Body of pancreas (tissue), 4 donors: ENCODE measurements around the gene MYO18B. TPM values are rescaled to one million over a fixed set of nuclear protein-coding genes. Genes with fewer than 3 reads are reported as not detected.

Source experiments
- ATAC-seq: fragments of 150-250 bp; one replicate; pipeline ENCODE4 v1.9.1; 2016
- DNase-seq, 4 donors: peaks; one replicate each; pipeline ENCODE4 v3.0.0-alpha.2; 2019
- H3K27ac ChIP-seq, 4 donors: fragments of 200-600 bp; sonication (generic); 1 replicate in 3 of 4; 2 replicates in 1 of 4; pipeline versions ENCODE4 v1.5.1 to v1.6.1; 2016 to 2019; ENCODE audit warnings: mild to moderate bottlenecking in 1 of 4, mixed read lengths in 1 of 4, moderate library complexity in 1 of 4
- H3K27me3 ChIP-seq, 2 donors: fragments of 200-600 bp; sonication (generic); one replicate each; pipeline ENCODE4 v1.6.0; 2016; ENCODE audit warnings: mild to moderate bottlenecking in 1 of 2
- H3K36me3 ChIP-seq, 2 donors: fragments of 200-600 bp; sonication (generic); replicated peaks in 1 of 2; 2 replicates each; pipeline ENCODE4 v1.5.1; 2016; ENCODE audit warnings: low read depth in 2 of 2; ENCODE audit not compliant: insufficient read depth in 1 of 2
- H3K4me1 ChIP-seq: fragments of 200-600 bp; sonication (generic); one replicate; pipeline ENCODE4 v1.6.0; 2016
- H3K4me3 ChIP-seq, 2 donors: fragments of 200-600 bp; sonication (generic); 1 replicate in 1 of 2; 2 replicates in 1 of 2; pipeline ENCODE4 v1.5.1; 2016 to 2019
- H3K9me3 ChIP-seq, 3 donors: fragments of 200-600 bp; sonication (generic); 1 replicate in 2 of 3; 2 replicates in 1 of 3; pipeline ENCODE4 v1.5.1; 2016
- CTCF ChIP-seq, 7 experiments: fragments of 450-650 bp in 4 of 7; fragments of 200-600 bp in 3 of 7; sonication (generic) in 3 of 7; IDR thresholded peaks; one replicate each; pipeline ENCODE4 v1.5.1; 2016 to 2019; ENCODE audit warnings: antibody characterized with exemption in 7 of 7
- POLR2A ChIP-seq, 3 donors: fragments of 450-650 bp; IDR thresholded peaks; one replicate each; pipeline ENCODE4 v1.6.1; 2016; ENCODE audit warnings: antibody characterized with exemption in 3 of 3, mild to moderate bottlenecking in 2 of 3
- WGBS, 2 donors: methylation state at CpG; one replicate each; pipeline ENCODE4 v1.1.5; 2017; 5-methylcytosine and 5-hydroxymethylcytosine counted together
- intact Hi-C: fragments of 100-400 bp; cut with DNase I; formaldehyde crosslinking; loops from one replicate; pipeline ENCODE4 v1.15.1; 2023
- total RNA-seq, 2 donors: library from RNA; depleted of rRNA; stranded (reverse); fragments of >200 nt; gene quantifications; one replicate each; pipeline ENCODE4 v1.1.0, GENCODE V29; 2016

The MYO18B gene
- total RNA-seq, 2 donors from 2014 or later, result 1.3 TPM; not detected in 1

GRCh38 chr22:25752615-25753214 is 10.7 kb downstream of the MYO18B start:
- Histone ChIP-seq H3K4me3 (no peak overlapping the region), H3K27ac (no peak overlapping the region), H3K36me3 (no peaks in the 10 kb centered on the region), H3K27me3 (no peaks in the 10 kb centered on the region), H3K4me1 (no peaks in the 10 kb centered on the region), H3K9me3 (no peaks in the 10 kb centered on the region)
- WGBS, 2 donors, result 81 to 94% methylated on average over 14 to 48 of the region's 48 CpGs
- TF ChIP-seq POLR2A (IDR thresholded peaks at IDR 0.05) (no peak), CTCF (IDR thresholded peaks at IDR 0.05) (no peak)
- intact Hi-C loops, result no loop called here
- DNase-seq (no peak), ATAC-seq (no peak)

- Histone ChIP-seq H3K27ac (no peak overlapping the region), H3K4me1 (no peaks in the 10 kb centered on the region), H3K4me3 (no peak overlapping the region), H3K9me3 (no peaks in the 10 kb centered on the region), H3K27me3 (no peaks in the 10 kb centered on the region), H3K36me3 (no peaks in the 10 kb centered on the region)
- WGBS, 2 donors, result 81 to 86% methylated on average over 14 of the region's 14 CpGs
- ATAC-seq (no peak), DNase-seq (peak in 1 of 4 donors; percentile 14)
- TF ChIP-seq CTCF (IDR thresholded peaks at IDR 0.05) (no peak), POLR2A (IDR thresholded peaks at IDR 0.05) (no peak)
- intact Hi-C loops, result no loop called here
Observed at GRCh38 chr22:25753252-25753651, 11.3 kb downstream of the MYO18B start.

- WGBS, 2 donors, result 66 to 69% methylated on average over 19 to 24 of the region's 24 CpGs
- Histone ChIP-seq H3K9me3 (no peaks in the 10 kb centered on the region), H3K27ac (no peak overlapping the region), H3K36me3 (no peaks in the 10 kb centered on the region), H3K4me1 (no peaks in the 10 kb centered on the region), H3K4me3 (no peak overlapping the region), H3K27me3 (no peaks in the 10 kb centered on the region)
- intact Hi-C loops, result no loop called here
- DNase-seq (peak in 1 of 4 donors; percentile 14), ATAC-seq (no peak)
- TF ChIP-seq CTCF (IDR thresholded peaks at IDR 0.05) (no peak), POLR2A (IDR thresholded peaks at IDR 0.05) (no peak)
Observed at GRCh38 chr22:25754527-25755202, 12.7 kb downstream of the MYO18B start.

GRCh38 chr22:25757686-25758085 is 15.7 kb downstream of the MYO18B start:
- Histone ChIP-seq H3K9me3 (no peaks in the 10 kb centered on the region), H3K36me3 (no peaks in the 10 kb centered on the region), H3K27me3 (no peaks in the 10 kb centered on the region), H3K4me1 (no peaks in the 10 kb centered on the region), H3K4me3 (no peak overlapping the region), H3K27ac (no peak overlapping the region)
- DNase-seq (no peak), ATAC-seq (no peak)
- intact Hi-C loops, result no loop called here
- 59 to 72% methylated on average over 3 of the region's 3 CpGs for WGBS, 2 donors
- no peak for TF ChIP-seq POLR2A (IDR thresholded peaks at IDR 0.05)
- TF ChIP-seq CTCF (IDR thresholded peaks at IDR 0.05), result no peak

GRCh38 chr22:25758316-25758715 is 16.3 kb downstream of the MYO18B start:
- no peak overlapping the region for H3K4me3 ChIP-seq
- intact Hi-C loops, result no loop called here
- 83 to 85% methylated on average over 8 of the region's 8 CpGs for WGBS, 2 donors

More at GRCh38 chr22:25758316-25758715, 16.3 kb downstream of the MYO18B start:
- Histone ChIP-seq H3K27me3 (no peaks in the 10 kb centered on the region), H3K9me3 (no peaks in the 10 kb centered on the region), H3K36me3 (no peaks in the 10 kb centered on the region), H3K27ac (no peak overlapping the region), H3K4me1 (no peaks in the 10 kb centered on the region)
- TF ChIP-seq CTCF (IDR thresholded peaks at IDR 0.05) (no peak), POLR2A (IDR thresholded peaks at IDR 0.05) (no peak)
- DNase-seq (no peak), ATAC-seq (no peak)
